Measurements from ENCODE around the gene DDB1.
A peak's percentile ranks its signal among the peaks of the same experiment; 100 is the strongest.

DDB1 gene

GRCh38 chr11:61338783-61339489 lies 6.0 kb upstream of the DDB1 start:
- TF ChIP-seq CTCF (IDR thresholded peaks at IDR 0.05), result no peak
- no peaks in the 10 kb centered on the region for H3K27me3 ChIP-seq
- intact Hi-C loops (cut with DNase I; ENCODE audit: low total_unique reads), result loop anchor here (1.0 kb wide), 1 partner anchor 48 kb away; no protein-coding TSS in a partner anchor
- no peaks in the 10 kb centered on the region for H3K9me3 ChIP-seq
- H3K4me1 ChIP-seq, result peaks cover 0 to 16% (median 1%) of the 10 kb centered on the region in 4 donors
- DNase-seq, result no peak
- H3K27ac ChIP-seq, result no peak overlapping the region
- H3K36me3 ChIP-seq, result peaks cover 0 to 55% (median 6%) of the 10 kb centered on the region in 3 donors
- H3K4me3 ChIP-seq, result no peak overlapping the region

DNA sequence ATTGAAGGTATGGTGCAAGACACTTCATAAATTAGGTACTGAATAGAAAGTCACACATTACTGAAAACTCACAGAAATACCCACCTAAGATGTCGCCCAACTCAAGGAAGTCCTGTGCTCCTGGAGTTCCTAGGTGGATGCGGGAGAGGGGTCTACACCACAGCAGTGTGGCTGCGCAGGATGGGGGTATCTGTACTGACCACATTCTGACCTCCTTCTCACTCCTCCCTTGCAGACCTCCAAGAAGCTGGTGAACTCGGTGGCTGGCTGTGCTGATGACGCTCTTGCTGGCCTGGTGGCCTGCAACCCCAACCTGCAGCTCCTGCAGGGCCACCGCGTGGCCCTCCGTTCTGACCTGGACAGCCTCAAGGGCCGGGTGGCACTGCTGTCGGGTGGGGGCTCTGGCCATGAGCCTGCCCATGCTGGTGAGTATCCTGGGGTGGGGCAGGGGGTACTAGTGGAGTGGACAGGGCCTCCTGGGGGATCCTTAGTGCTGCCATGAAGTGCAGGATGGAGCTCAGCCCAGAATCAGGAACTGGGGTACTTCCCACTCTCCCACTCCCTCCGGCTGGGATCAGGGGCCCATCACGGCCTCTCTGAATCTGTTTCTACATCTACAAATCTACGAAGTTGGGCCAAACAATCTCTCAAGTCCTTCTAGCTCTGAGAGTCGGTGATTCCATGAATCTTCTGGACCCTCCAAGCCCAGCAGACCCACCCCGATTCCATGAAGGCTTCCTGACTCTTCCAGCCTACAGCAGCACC lies 5.0 kb upstream of the DDB1 start:
- Histone ChIP-seq H3K9me3 (no peaks in the 10 kb centered on the region), H3K27ac (no peak overlapping the region), H3K4me3 (no peak overlapping the region), H3K36me3 (peaks cover 0 to 44% (median 6%) of the 10 kb centered on the region in 3 donors), H3K4me1 (peaks cover 0 to 21% (median 6%) of the 10 kb centered on the region in 4 donors), H3K27me3 (no peaks in the 10 kb centered on the region)
- no peak for DNase-seq
- TF ChIP-seq CTCF (IDR thresholded peaks at IDR 0.05), result no peak
- intact Hi-C loops (cut with DNase I; ENCODE audit: low total_unique reads), result loop anchor here (1.0 kb wide), 1 partner anchor 49 kb away; no protein-coding TSS in a partner anchor

- Histone ChIP-seq H3K27ac (peak overlapping the region in 1 of 2 donors; percentile 54), H3K4me1 (peaks cover 0 to 31% (median 14%) of the 10 kb centered on the region in 4 donors), H3K36me3 (peaks cover 0 to 29% (median 0%) of the 10 kb centered on the region in 3 donors), H3K9me3 (no peaks in the 10 kb centered on the region), H3K27me3 (no peaks in the 10 kb centered on the region), H3K4me3 (no peak overlapping the region)
- peak; percentile 98 to 99 for TF ChIP-seq CTCF (IDR thresholded peaks at IDR 0.05)
- peak; percentile 60 to 86 for DNase-seq
- intact Hi-C loops (cut with DNase I; ENCODE audit: low total_unique reads), result no loop called here
Measured at GRCh38 chr11:61336171-61336935, 3.4 kb upstream of the DDB1 start.

DNA sequence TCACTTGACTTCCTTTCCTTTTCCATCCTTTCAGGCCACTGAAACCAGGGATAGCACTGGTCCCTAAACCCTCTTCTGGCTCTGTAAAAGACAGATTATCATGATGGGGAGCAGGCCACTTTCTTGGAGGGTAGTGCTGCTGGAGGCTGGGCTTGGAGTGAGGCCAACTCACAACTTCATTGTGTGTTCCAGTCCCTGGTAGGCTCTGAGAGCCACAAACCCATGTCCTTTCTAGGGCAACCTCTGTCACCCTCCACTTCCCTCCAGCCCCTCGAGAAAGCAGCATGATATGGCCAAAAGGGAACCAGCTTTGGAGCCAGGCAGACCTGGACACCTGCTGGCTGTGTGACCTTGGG lies 2.4 kb upstream of the DDB1 start:
- no peak for DNase-seq
- Histone ChIP-seq H3K27me3 (no peaks in the 10 kb centered on the region), H3K36me3 (peaks cover 0 to 21% (median 0%) of the 10 kb centered on the region in 3 donors), H3K4me3 (no peak overlapping the region), H3K4me1 (peaks cover 0 to 40% (median 22%) of the 10 kb centered on the region in 4 donors), H3K27ac (no peak overlapping the region), H3K9me3 (no peaks in the 10 kb centered on the region)
- intact Hi-C loops (cut with DNase I; ENCODE audit: low total_unique reads), result no loop called here
- TF ChIP-seq CTCF (IDR thresholded peaks at IDR 0.05), result no peak

Data from tibial artery (tissue), 4 donors.